Keratinocyte (primary cell): ENCODE measurements around the gene EHHADH. TPM values are rescaled to one million over a fixed set of nuclear protein-coding genes. Genes with fewer than 3 reads are reported as not detected.

Experiments used
- DNase-seq: peaks from one replicate; pipeline ENCODE4 v3.0.0-alpha.2; 2011; ENCODE audit warnings: low read depth, missing footprints, low spot score
- FAIRE-seq: peaks from 2 replicates; lab custom pipeline; 2011; peaks lifted over from hg19 to GRCh38; lab: Jason Lieb, UNC
- H2AFZ ChIP-seq: 2 replicates; pipeline ENCODE4 v1.6.0; 2012; ENCODE audit warnings: low read length, control low read depth, inconsistent platforms; ENCODE audit not compliant: control insufficient read depth
- H3K27ac ChIP-seq: 2 replicates; pipeline ENCODE4 v1.5.1; 2011; ENCODE audit warnings: low read length; ENCODE audit not compliant: control insufficient read depth, insufficient read depth
- H3K27me3 ChIP-seq: 3 replicates; pipeline ENCODE4 v1.6.0; 2011; ENCODE audit warnings: low read length; ENCODE audit not compliant: control insufficient read depth, insufficient read depth; ENCODE audit errors: extremely low read depth
- H3K36me3 ChIP-seq, 2 experiments: 2 replicates in 1 of 2; 3 replicates in 1 of 2; pipeline ENCODE4 v1.5.1; 2011; ENCODE audit warnings: low read length in 2 of 2, mild to moderate bottlenecking in 1 of 2; ENCODE audit not compliant: control insufficient read depth in 2 of 2, insufficient read depth in 2 of 2; ENCODE audit errors: extremely low read depth in 1 of 2
- H3K4me1 ChIP-seq: 3 replicates; pipeline ENCODE4 v1.5.1; 2011; ENCODE audit warnings: low read length; ENCODE audit not compliant: control insufficient read depth, insufficient read depth; ENCODE audit errors: extremely low read depth
- H3K4me2 ChIP-seq: 3 replicates; pipeline ENCODE4 v1.6.0; 2011; ENCODE audit warnings: low read depth, low read length; ENCODE audit not compliant: control insufficient read depth, insufficient read depth; ENCODE audit errors: extremely low read depth
- H3K4me3 ChIP-seq, 3 experiments: fragments of 200-600 bp in 1 of 3; sonication (generic) in 1 of 3; 2 replicates in 2 of 3; 3 replicates in 1 of 3; pipeline ENCODE4 v1.5.1; 2011 to 2016; ENCODE audit warnings: low read length in 3 of 3, mild to moderate bottlenecking in 3 of 3, control low read depth in 2 of 3, inconsistent platforms in 1 of 3, low read depth in 1 of 3, mixed read lengths in 1 of 3, mixed run types in 1 of 3, moderate library complexity in 1 of 3; ENCODE audit not compliant: control insufficient read depth in 2 of 3, insufficient read depth in 2 of 3; ENCODE audit errors: extremely low read depth in 1 of 3
- H3K79me2 ChIP-seq: 2 replicates; pipeline ENCODE4 v1.6.0; 2012; ENCODE audit warnings: low read length; ENCODE audit not compliant: control insufficient read depth, insufficient read depth
- H3K9ac ChIP-seq: 3 replicates; pipeline ENCODE4 v1.6.0; 2011; ENCODE audit warnings: low read length; ENCODE audit not compliant: control insufficient read depth, insufficient read depth; ENCODE audit errors: extremely low read depth
- H3K9me1 ChIP-seq: 3 replicates; pipeline ENCODE4 v1.6.0; 2011; ENCODE audit warnings: low read length; ENCODE audit not compliant: control insufficient read depth, insufficient read depth; ENCODE audit errors: extremely low read depth
- H3K9me3 ChIP-seq: 2 replicates; pipeline ENCODE4 v1.5.1; 2012; ENCODE audit warnings: low read depth, low read length; ENCODE audit not compliant: control insufficient read depth
- H4K20me1 ChIP-seq: 3 replicates; pipeline ENCODE4 v1.6.0; 2011; ENCODE audit warnings: low read length; ENCODE audit not compliant: control insufficient read depth, insufficient read depth; ENCODE audit errors: extremely low read depth
- EZH2 ChIP-seq: IDR thresholded peaks from one replicate; pipeline ENCODE4 v1.6.1; 2012; ENCODE audit warnings: inconsistent platforms, mild to moderate bottlenecking, low read length, moderate library complexity
- dilution Hi-C: fragments of 300-500 bp; cut with MboI; formaldehyde crosslinking; loops from one replicate; pipeline ENCODE4 v1.7.0; 2020; ENCODE audit warnings: low sequenced_read_pairs; ENCODE audit not compliant: extremely low pct_ligation_motif_present
- polyA plus RNA-seq, 5 experiments: library from polyadenylated mRNA; depleted of rRNA in 3 of 5; stranded (reverse) in 3 of 5; stranded (forward) in 1 of 5; unstranded in 1 of 5; fragments of >200 nt; gene quantifications; 1 replicate in 1 of 5; 2 replicates in 3 of 5; 3 replicates in 1 of 5; pipeline versions ENCODE4 v1.2.1 to v1.2.3, GENCODE V29; 2011 to 2012; ENCODE audit warnings: missing spikeins in 2 of 5, low read depth in 1 of 5, low replicate concordance in 1 of 5
- TF ChIP-seq, protein P1 (sequence below), 3 experiments: IDR thresholded peaks in 1 of 3; conservative IDR thresholded peaks in 1 of 3; optimal IDR thresholded peaks in 1 of 3; 2 replicates in 2 of 3; 3 replicates in 1 of 3; pipeline versions ENCODE3 to v1.5.1; 2011; ENCODE audit warnings: low read length in 3 of 3, mild to moderate bottlenecking in 3 of 3, moderate library complexity in 2 of 3, control low read depth in 1 of 3, inconsistent platforms in 1 of 3; ENCODE audit not compliant: insufficient read depth in 2 of 3; ENCODE audit errors: extremely low read depth in 1 of 3

Gene EHHADH
- polyA plus RNA-seq, 1 donor (not counting 4 experiments of a cell fraction or from before 2014, with no cell fraction given) = 5.6 TPM

DNA sequence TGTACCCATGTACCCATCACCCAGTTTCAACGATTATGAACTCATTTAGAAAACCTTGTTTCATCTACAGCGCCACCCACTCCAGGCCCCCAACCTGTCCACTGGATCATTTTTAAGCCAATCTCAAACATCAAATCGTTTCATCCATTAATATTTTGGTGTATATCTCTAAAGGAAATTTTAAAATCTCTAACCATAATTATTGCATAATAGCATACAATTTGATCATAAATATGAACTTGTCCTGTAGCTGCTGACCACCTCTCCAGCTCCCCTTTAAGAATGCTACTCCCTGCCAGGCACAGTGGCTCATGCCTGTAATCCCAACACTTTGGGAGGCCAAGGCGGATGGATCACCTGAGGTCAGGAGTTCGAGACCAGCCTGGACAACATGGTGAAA, 98.2 kb downstream of the EHHADH start:
- no peak for TF ChIP-seq EZH2
- TF ChIP-seq, protein P1, sequence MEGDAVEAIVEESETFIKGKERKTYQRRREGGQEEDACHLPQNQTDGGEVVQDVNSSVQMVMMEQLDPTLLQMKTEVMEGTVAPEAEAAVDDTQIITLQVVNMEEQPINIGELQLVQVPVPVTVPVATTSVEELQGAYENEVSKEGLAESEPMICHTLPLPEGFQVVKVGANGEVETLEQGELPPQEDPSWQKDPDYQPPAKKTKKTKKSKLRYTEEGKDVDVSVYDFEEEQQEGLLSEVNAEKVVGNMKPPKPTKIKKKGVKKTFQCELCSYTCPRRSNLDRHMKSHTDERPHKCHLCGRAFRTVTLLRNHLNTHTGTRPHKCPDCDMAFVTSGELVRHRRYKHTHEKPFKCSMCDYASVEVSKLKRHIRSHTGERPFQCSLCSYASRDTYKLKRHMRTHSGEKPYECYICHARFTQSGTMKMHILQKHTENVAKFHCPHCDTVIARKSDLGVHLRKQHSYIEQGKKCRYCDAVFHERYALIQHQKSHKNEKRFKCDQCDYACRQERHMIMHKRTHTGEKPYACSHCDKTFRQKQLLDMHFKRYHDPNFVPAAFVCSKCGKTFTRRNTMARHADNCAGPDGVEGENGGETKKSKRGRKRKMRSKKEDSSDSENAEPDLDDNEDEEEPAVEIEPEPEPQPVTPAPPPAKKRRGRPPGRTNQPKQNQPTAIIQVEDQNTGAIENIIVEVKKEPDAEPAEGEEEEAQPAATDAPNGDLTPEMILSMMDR (optimal IDR thresholded peaks at IDR 0.05 in 1 of 3, IDR thresholded peaks at IDR 0.05 in 1 of 3, conservative IDR thresholded peaks at IDR 0.05 in 1 of 3; ENCODE audit: extremely low read depth in 1 of 3, insufficient read depth in 2 of 3, low read length in 3 of 3) = no peak
- no peak overlapping the region for H2AFZ ChIP-seq
- DNase-seq (no peak), FAIRE-seq (no peak)
- H3K9me3 ChIP-seq = no peaks in the 10 kb centered on the region
- no peak overlapping the region for H3K27ac ChIP-seq
- H3K9me1 ChIP-seq = no peaks in the 10 kb centered on the region
- peaks cover 31% of the 10 kb centered on the region for H3K27me3 ChIP-seq
- no peaks in the 10 kb centered on the region for H4K20me1 ChIP-seq
- H3K36me3 ChIP-seq = no peaks in the 10 kb centered on the region
- no peaks in the 10 kb centered on the region for H3K4me1 ChIP-seq
- dilution Hi-C loops = no loop called here
- H3K79me2 ChIP-seq = no peaks in the 10 kb centered on the region
- H3K4me2 ChIP-seq = no peak overlapping the region
- no peak overlapping the region for H3K9ac ChIP-seq
- no peak overlapping the region for H3K4me3 ChIP-seq

DNA sequence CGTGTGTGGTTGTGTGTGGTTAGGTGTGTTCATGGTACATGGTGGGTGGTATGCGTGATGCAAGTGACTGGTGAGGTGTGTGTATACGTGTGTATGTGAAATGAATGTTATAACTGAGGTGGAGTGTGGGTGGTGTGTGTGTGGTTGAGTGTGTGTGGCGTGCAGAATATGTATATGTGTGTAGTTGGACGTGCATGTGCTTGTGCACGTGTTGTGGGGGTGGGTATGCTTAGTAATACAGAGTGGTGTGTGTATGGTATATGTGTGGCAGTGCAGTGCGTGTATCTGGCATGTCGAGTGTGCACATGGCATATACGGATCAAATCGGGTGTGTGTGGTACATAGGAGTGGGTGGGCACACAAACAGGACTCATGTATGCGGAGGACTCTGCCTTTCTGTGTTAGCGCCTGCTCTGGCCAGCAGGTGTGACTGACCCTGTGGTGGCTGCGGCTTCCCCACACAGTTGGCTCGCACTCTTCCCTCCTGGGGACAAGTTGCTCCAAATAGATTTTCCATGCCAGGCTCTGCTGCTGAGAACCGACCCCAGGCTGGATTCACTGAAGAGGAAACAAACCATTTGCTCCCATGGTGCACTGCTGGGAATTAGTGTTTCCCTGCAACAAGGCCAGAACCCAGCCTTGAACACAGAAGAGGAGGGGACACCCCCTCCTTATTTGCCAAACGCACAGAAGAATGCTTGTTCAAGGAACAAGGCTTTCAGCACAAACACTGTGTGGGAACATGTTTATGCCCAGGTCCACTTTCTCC, 99.8 kb downstream of the EHHADH start:
- Histone ChIP-seq H3K4me2 (no peak overlapping the region), H3K27ac (no peak overlapping the region), H3K36me3 (no peaks in the 10 kb centered on the region), H3K9me1 (no peaks in the 10 kb centered on the region), H2AFZ (no peak overlapping the region), H4K20me1 (no peaks in the 10 kb centered on the region), H3K27me3 (peaks cover 32% of the 10 kb centered on the region), H3K4me1 (no peaks in the 10 kb centered on the region), H3K9ac (no peak overlapping the region), H3K79me2 (no peaks in the 10 kb centered on the region), H3K9me3 (no peaks in the 10 kb centered on the region), H3K4me3 (no peak overlapping the region)
- no peak for FAIRE-seq
- dilution Hi-C loops = no loop called here
- no peak for TF ChIP-seq EZH2
- TF ChIP-seq, protein P1 (optimal IDR thresholded peaks at IDR 0.05 in 1 of 3, IDR thresholded peaks at IDR 0.05 in 1 of 3, conservative IDR thresholded peaks at IDR 0.05 in 1 of 3; ENCODE audit: extremely low read depth in 1 of 3, insufficient read depth in 2 of 3, low read length in 3 of 3) = no peak
- no peak for DNase-seq
